Lower leg skin (tissue), 4 donors: ENCODE results near the gene MIPOL1. TPM values are rescaled to one million over a fixed set of nuclear protein-coding genes. Genes with fewer than 3 reads are reported as not detected.
"Not testable (repeated sequence)": the region's sequence is repeated elsewhere in the genome, so short reads cannot be mapped to it uniquely, and the experiment has no call there.

ENCODE experiments used
- DNase-seq, 2 donors: peaks; one replicate each; pipeline ENCODE4 v3.0.0-alpha.2; 2019; ENCODE audit warnings: low spot score in 2 of 2
- H3K4me3 ChIP-seq: fragments of 200-600 bp; sonication (generic); 2 replicates; pipeline ENCODE4 v1.5.1; 2017; ENCODE audit warnings: mild to moderate bottlenecking, low read depth; ENCODE audit not compliant: poor library complexity, severe bottlenecking
- POLR2A ChIP-seq, 2 donors: fragments of 450-650 bp; IDR thresholded peaks; one replicate each; pipeline ENCODE4 v1.6.1; 2016 to 2017; ENCODE audit warnings: antibody characterized with exemption in 2 of 2, mild to moderate bottlenecking in 1 of 2, moderate library complexity in 1 of 2
- WGBS, 2 donors: methylation state at CpG; one replicate each; pipeline ENCODE4 v1.1.5; 2018; 5-methylcytosine and 5-hydroxymethylcytosine counted together
- intact Hi-C: fragments of 100-400 bp; cut with DNase I; formaldehyde crosslinking; loops from one replicate; pipeline ENCODE4 v1.15.0; 2023; ENCODE audit warnings: low total_unique reads
- total RNA-seq, 4 donors: library from RNA; depleted of rRNA; stranded (reverse); fragments of >200 nt; gene quantifications; one replicate each; pipeline ENCODE4 v1.1.0, GENCODE V29; 2016
- TF ChIP-seq, protein P1 (sequence below), 3 donors: fragments of 450-650 bp; IDR thresholded peaks; one replicate each; pipeline ENCODE4 v1.5.1; 2016; ENCODE audit warnings: antibody characterized with exemption in 3 of 3, mild to moderate bottlenecking in 3 of 3, moderate library complexity in 2 of 3

MIPOL1 gene
- total RNA-seq, 4 donors from 2014 or later = 3.6 to 6.9 (median 5.9) TPM

DNA sequence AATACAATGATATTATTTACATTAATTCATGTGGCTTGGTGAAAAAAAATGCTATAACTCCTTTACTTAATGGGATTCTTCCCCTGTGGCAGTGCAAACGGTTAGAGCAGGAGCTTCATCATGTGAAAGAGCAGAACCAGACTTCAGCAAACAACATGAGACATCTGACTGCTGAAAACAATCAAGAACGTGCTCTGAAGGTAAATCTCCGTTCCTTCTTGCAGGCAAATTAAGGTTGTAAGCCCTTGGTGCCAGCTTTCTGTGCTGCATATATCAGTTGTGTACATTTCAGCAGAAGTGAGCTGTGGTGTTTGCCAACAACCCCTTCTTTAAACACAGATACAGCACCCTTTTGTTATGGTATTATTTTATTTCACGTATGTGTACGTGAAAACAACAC, 171.7 kb downstream of the MIPOL1 start:
- no peak overlapping the region for H3K4me3 ChIP-seq
- TF ChIP-seq POLR2A (IDR thresholded peaks at IDR 0.05) = no peak
- TF ChIP-seq, protein P1, sequence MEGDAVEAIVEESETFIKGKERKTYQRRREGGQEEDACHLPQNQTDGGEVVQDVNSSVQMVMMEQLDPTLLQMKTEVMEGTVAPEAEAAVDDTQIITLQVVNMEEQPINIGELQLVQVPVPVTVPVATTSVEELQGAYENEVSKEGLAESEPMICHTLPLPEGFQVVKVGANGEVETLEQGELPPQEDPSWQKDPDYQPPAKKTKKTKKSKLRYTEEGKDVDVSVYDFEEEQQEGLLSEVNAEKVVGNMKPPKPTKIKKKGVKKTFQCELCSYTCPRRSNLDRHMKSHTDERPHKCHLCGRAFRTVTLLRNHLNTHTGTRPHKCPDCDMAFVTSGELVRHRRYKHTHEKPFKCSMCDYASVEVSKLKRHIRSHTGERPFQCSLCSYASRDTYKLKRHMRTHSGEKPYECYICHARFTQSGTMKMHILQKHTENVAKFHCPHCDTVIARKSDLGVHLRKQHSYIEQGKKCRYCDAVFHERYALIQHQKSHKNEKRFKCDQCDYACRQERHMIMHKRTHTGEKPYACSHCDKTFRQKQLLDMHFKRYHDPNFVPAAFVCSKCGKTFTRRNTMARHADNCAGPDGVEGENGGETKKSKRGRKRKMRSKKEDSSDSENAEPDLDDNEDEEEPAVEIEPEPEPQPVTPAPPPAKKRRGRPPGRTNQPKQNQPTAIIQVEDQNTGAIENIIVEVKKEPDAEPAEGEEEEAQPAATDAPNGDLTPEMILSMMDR (IDR thresholded peaks at IDR 0.05) = no peak
- intact Hi-C loops = no loop called here
- WGBS, 2 donors = 56 to 63% methylated on average over 5 of the region's 5 CpGs
- DNase-seq = no peak

DNA sequence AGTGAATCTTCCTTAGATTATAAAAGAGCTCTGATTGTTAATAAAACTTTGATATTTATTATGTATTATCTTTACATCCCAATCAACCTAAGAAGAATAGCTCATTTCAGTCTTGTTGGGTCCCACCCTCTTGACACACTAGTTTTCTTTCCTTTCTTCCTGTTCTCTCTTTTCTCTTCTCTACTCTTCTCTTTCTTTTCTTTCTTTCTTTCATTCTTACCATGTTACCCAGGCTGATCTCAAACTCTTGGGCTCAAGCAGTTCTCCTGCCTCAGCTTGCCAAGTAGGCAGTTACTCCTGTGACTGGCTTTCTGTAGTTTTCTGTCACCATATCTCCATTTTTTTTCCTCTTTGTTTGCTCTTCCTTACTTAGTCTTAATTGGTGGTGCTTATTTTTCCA, 177.8 kb downstream of the MIPOL1 start:
- no peak for DNase-seq
- no peak overlapping the region for H3K4me3 ChIP-seq
- intact Hi-C loops = no loop called here
- no peak for TF ChIP-seq POLR2A (IDR thresholded peaks at IDR 0.05)
- TF ChIP-seq, protein P1 (IDR thresholded peaks at IDR 0.05) = no peak

DNA sequence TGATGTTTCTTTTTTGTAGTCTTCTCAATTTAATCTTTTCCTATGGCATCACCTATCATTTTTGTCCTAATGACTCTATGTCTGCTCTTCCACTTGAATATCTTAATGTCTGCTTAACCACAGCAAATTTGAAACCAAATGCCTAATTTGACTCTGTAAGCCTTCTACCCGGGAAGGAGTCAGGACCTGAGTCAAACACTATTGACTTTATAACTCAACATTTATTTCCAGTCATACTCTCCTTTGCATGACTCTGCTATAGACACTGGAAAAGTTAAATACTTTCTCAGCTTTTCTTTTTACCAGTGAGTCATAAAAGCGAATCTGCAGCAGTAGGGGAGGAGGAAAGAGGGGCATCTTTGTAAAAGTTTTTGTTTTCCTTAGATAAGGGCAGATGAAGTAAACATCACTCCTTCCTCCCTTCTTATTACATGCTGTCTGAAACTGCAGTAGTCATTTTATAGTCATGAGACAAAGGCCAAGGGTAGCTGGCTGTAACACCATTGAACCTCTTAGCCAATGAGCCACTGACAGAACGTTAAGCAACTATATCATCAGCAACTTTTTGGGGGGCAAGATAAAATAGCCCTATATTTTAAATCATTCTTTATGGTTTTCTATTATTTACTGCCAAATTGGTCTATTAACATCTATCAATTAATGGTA, 179.3 kb downstream of the MIPOL1 start:
- WGBS, 2 donors = 93 to 94% methylated on average over 3 of the region's 3 CpGs
- H3K4me3 ChIP-seq = no peak overlapping the region
- no peak for TF ChIP-seq POLR2A (IDR thresholded peaks at IDR 0.05)
- TF ChIP-seq, protein P1 (IDR thresholded peaks at IDR 0.05) = no peak
- intact Hi-C loops = no loop called here
- DNase-seq = no peak

DNA sequence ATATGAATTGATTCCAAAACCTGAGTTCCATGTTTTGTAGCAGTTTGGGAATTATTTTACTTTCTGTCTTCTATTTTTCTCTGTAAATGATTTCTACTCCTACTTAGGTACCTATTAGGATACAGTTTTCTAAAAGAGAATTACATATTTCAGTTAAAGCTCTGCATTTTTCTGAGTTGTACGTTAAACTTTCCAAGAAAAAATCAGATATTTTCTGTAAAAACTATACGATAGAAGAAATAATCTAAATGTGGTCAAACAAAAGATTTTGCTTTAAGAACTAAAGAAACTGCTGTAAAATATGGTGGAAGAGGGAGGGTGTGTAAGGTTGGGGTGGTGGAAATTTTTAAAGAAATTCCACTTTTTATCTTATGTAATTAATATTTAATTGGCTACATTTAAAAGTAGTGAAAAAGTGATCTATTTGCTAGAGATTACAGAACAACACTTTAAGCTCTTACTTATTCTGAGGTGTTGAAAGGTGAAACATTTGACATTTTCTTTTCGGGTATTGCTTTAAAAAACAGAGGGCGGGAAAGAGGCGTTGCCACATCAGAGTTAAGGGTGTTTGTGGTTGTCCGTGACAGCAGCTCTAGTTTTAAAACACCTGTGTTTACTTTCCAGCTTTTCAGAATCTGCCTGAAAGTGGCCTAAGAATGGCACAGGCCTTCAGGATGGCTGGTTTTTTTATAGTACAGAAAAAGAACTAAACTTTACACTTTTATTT, 187.3 kb downstream of the MIPOL1 start:
- DNase-seq = no peak
- 76% methylated on average over 6 of the region's 6 CpGs for WGBS, 2 donors
- no peak overlapping the region for H3K4me3 ChIP-seq
- TF ChIP-seq, protein P1 (IDR thresholded peaks at IDR 0.05) = no peak
- TF ChIP-seq POLR2A (IDR thresholded peaks at IDR 0.05) = no peak
- intact Hi-C loops = no loop called here

DNA sequence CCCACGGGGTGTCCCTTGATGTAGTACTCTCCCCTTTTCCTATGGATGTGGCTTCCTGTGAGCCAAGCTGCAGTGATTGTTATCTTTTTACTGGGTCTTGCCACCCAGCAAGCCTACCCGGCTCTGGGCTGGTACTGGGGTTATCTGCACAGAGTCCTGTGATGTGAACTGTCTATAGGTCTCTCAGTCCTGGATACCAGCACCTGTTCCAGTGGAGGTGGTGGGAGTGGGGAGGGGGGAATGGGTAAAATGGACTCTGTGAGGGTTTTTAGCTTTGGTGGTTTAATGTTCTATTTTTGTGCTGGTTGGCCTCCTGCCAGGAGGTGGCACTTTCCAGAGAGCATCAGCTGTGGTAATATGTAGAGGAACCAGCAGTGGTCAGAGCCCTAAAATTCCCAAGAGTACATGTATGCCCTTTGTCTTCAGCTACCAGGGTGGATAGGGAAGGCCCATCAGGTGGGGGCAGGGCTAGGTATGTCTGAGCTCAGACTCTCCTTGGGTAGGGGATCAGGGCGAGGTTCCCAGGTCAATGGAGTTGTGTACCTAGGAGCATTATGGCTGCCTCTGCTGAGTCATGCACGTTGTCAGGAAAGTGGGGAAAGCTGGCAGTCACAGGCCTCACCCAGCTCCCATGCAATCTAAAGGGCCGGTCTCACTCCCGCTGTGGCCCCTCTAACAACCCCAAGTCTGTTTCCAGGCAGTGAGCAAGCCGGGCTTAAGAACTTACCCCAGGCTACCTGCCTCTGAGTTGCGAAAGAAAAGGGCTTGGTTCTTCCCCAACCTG, 199.6 kb downstream of the MIPOL1 start:
- DNase-seq, intact Hi-C loops, H3K4me3 ChIP-seq: not testable (repeated sequence)
- 78 to 87% methylated on average over 6 to 8 of the region's 8 CpGs for WGBS, 2 donors

DNA sequence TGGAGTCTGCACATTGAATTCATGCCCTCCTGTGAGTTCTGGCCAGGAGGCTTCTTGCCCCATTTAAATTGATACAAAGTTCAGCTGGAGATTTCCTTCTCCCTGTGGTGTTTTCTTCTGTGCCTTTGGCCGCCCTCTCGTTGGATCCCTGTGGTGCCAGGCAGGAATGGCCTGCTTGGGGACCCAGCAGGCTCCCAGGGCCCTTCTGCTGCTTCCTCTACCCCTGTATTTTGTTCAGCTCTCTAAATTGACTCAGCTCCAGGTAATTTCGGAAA, 200.1 kb downstream of the MIPOL1 start:
- H3K4me3 ChIP-seq = no peak overlapping the region
- intact Hi-C loops = no loop called here
- TF ChIP-seq, protein P1 (IDR thresholded peaks at IDR 0.05) = no peak
- no peak for TF ChIP-seq POLR2A (IDR thresholded peaks at IDR 0.05)
- 90 to 100% methylated on average over 2 to 3 of the region's 3 CpGs for WGBS, 2 donors
- no peak for DNase-seq
